IPS DF 6.9 (cell line): ENCODE data around the gene RABGAP1L.
"Not testable (repeated sequence)": the region's sequence is repeated elsewhere in the genome, so short reads cannot be mapped to it uniquely, and the experiment has no call there.

ENCODE experiments used
- DNase-seq: peaks from one replicate; pipeline ENCODE4 v3.0.0-alpha.2; 2013; ENCODE audit warnings: low read depth, low spot score
- H3K27ac ChIP-seq: one replicate; pipeline ENCODE4 v1.5.1; 2013; ENCODE audit warnings: low read length, control low read depth
- H3K27me3 ChIP-seq: 2 replicates; pipeline ENCODE4 v1.6.1; 2013; ENCODE audit warnings: mild to moderate bottlenecking, low read length; ENCODE audit not compliant: control insufficient read depth, insufficient read depth
- H3K36me3 ChIP-seq: 2 replicates; pipeline ENCODE4 v1.6.1; 2013; ENCODE audit warnings: low read length; ENCODE audit not compliant: control insufficient read depth, insufficient read depth
- H3K4me1 ChIP-seq: 2 replicates; pipeline ENCODE4 v1.6.1; 2013; ENCODE audit warnings: low read length; ENCODE audit not compliant: control insufficient read depth, insufficient read depth
- H3K4me3 ChIP-seq: 2 replicates; pipeline ENCODE4 v1.5.1; 2013; ENCODE audit warnings: mild to moderate bottlenecking, low read length
- H3K9me3 ChIP-seq: 2 replicates; pipeline ENCODE4 v1.6.1; 2013; ENCODE audit warnings: low read length, inconsistent platforms; ENCODE audit not compliant: control insufficient read depth, insufficient read depth
- WGBS: extraction: QIAGEN DNeasy Blood & Tissue Kit; methylation state at CpG from one replicate; pipeline ENCODE4 v1.1.7; 2013; ENCODE audit warnings: mixed read lengths, missing lambda C conversion rate; ENCODE audit not compliant: insufficient read length, insufficient coverage; 5-methylcytosine and 5-hydroxymethylcytosine counted together

RABGAP1L gene

GRCh38 chr1:174640783-174641182, 481.5 kb downstream of the RABGAP1L start:
- Histone ChIP-seq H3K4me3 (no peak overlapping the region), H3K27me3 (no peaks in the 10 kb centered on the region), H3K27ac (no peak overlapping the region), H3K4me1 (no peaks in the 10 kb centered on the region), H3K9me3 (no peaks in the 10 kb centered on the region), H3K36me3 (no peaks in the 10 kb centered on the region)
- no peak for DNase-seq
- WGBS, result no CpG with 5 or more reads among the region's 1 CpG

GRCh38 chr1:174642393-174642792, 483.1 kb downstream of the RABGAP1L start:
- no peak overlapping the region for H3K4me3 ChIP-seq
- no peak for DNase-seq
- no peaks in the 10 kb centered on the region for H3K36me3 ChIP-seq
- no peaks in the 10 kb centered on the region for H3K9me3 ChIP-seq
- H3K27me3 ChIP-seq, result no peaks in the 10 kb centered on the region
- no peak overlapping the region for H3K27ac ChIP-seq
- no peaks in the 10 kb centered on the region for H3K4me1 ChIP-seq

GRCh38 chr1:174643206-174643605, 483.9 kb downstream of the RABGAP1L start:
- DNase-seq, result no peak
- H3K9me3 ChIP-seq, result no peaks in the 10 kb centered on the region
- H3K27ac ChIP-seq, result no peak overlapping the region
- no peaks in the 10 kb centered on the region for H3K36me3 ChIP-seq
- H3K4me1 ChIP-seq, result no peaks in the 10 kb centered on the region
- H3K27me3 ChIP-seq, result no peaks in the 10 kb centered on the region
- no peak overlapping the region for H3K4me3 ChIP-seq
- WGBS, result no CpG with 5 or more reads among the region's 1 CpG

GRCh38 chr1:174649572-174649971, 490.3 kb downstream of the RABGAP1L start:
- not testable (repeated sequence) for H3K27ac ChIP-seq, H3K27me3 ChIP-seq, DNase-seq, H3K4me1 ChIP-seq, H3K9me3 ChIP-seq, H3K36me3 ChIP-seq, H3K4me3 ChIP-seq
- WGBS, result no CpG with 5 or more reads among the region's 2 CpGs

GRCh38 chr1:174652569-174653280, 493.4 kb downstream of the RABGAP1L start:
- no peak for DNase-seq
- Histone ChIP-seq H3K9me3 (no peaks in the 10 kb centered on the region), H3K4me1 (peaks cover 3% of the 10 kb centered on the region), H3K36me3 (no peaks in the 10 kb centered on the region), H3K27me3 (no peaks in the 10 kb centered on the region), H3K4me3 (no peak overlapping the region), H3K27ac (no peak overlapping the region)
- no CpG with 5 or more reads among the region's 8 CpGs for WGBS

GRCh38 chr1:174654560-174654959, 495.2 kb downstream of the RABGAP1L start:
- no peak overlapping the region for H3K27ac ChIP-seq
- no peak for DNase-seq
- H3K9me3 ChIP-seq, result no peaks in the 10 kb centered on the region
- no peaks in the 10 kb centered on the region for H3K27me3 ChIP-seq
- H3K36me3 ChIP-seq, result no peaks in the 10 kb centered on the region
- peaks cover 3% of the 10 kb centered on the region for H3K4me1 ChIP-seq
- H3K4me3 ChIP-seq, result no peak overlapping the region

- no CpG with 5 or more reads among the region's 1 CpG for whole genome bisulfite sequencing
- Histone ChIP-seq H3K4me1 (peaks cover 3% of the 10 kb centered on the region), H3K27ac (no peak overlapping the region), H3K36me3 (no peaks in the 10 kb centered on the region), H3K9me3 (no peaks in the 10 kb centered on the region), H3K4me3 (no peak overlapping the region), H3K27me3 (no peaks in the 10 kb centered on the region)
- no peak for DNase-seq
Observed at GRCh38 chr1:174656409-174657059, 497.2 kb downstream of the RABGAP1L start.

GRCh38 chr1:174657411-174657810, 498.1 kb downstream of the RABGAP1L start:
- H3K4me1 ChIP-seq, result peaks cover 3% of the 10 kb centered on the region
- H3K36me3 ChIP-seq, result no peaks in the 10 kb centered on the region
- no peak overlapping the region for H3K27ac ChIP-seq
- H3K27me3 ChIP-seq, result no peaks in the 10 kb centered on the region
- no peaks in the 10 kb centered on the region for H3K9me3 ChIP-seq
- H3K4me3 ChIP-seq, result no peak overlapping the region
- no peak for DNase-seq

GRCh38 chr1:174657893-174658292, 498.6 kb downstream of the RABGAP1L start:
- WGBS, result no CpG with 5 or more reads among the region's 1 CpG
- H3K27ac ChIP-seq, result no peak overlapping the region
- H3K36me3 ChIP-seq, result no peaks in the 10 kb centered on the region
- no peaks in the 10 kb centered on the region for H3K9me3 ChIP-seq
- H3K4me3 ChIP-seq, result no peak overlapping the region
- H3K4me1 ChIP-seq, result peaks cover 3% of the 10 kb centered on the region
- no peaks in the 10 kb centered on the region for H3K27me3 ChIP-seq
- no peak for DNase-seq

- no peak for DNase-seq
- no CpG with 5 or more reads among the region's 3 CpGs for WGBS
Observed at GRCh38 chr1:174659823-174660222, 500.5 kb downstream of the RABGAP1L start.

GRCh38 chr1:174660476-174660875, 501.2 kb downstream of the RABGAP1L start:
- no peak for DNase-seq
- Histone ChIP-seq H3K9me3 (no peaks in the 10 kb centered on the region), H3K27ac (no peak overlapping the region), H3K4me1 (no peaks in the 10 kb centered on the region), H3K4me3 (no peak overlapping the region), H3K27me3 (no peaks in the 10 kb centered on the region), H3K36me3 (no peaks in the 10 kb centered on the region)
- no CpG with 5 or more reads among the region's 1 CpG for WGBS

More at GRCh38 chr1:174659823-174660222, 500.5 kb downstream of the RABGAP1L start:
- no peak overlapping the region for H3K27ac ChIP-seq
- no peaks in the 10 kb centered on the region for H3K36me3 ChIP-seq
- no peaks in the 10 kb centered on the region for H3K27me3 ChIP-seq
- no peak overlapping the region for H3K4me3 ChIP-seq
- no peaks in the 10 kb centered on the region for H3K4me1 ChIP-seq
- no peaks in the 10 kb centered on the region for H3K9me3 ChIP-seq
